NCI-H2227 (cell line): Measurements from ENCODE around the gene DCTN1.

Source experiments
- DNase-seq: peaks from one replicate; lab custom pipeline; 2025; ENCODE audit not compliant: unreplicated experiment; lab: John Stamatoyannopoulos, UW

The DCTN1 gene

GRCh38 chr2:74414441-74414840 lies 34.3 kb upstream of the DCTN1 start:
- DNase-seq = no peak

GRCh38 chr2:74413001-74413698 lies 33.0 kb upstream of the DCTN1 start:
- no peak for DNase-seq

GRCh38 chr2:74407682-74408081 lies 27.6 kb upstream of the DCTN1 start:
- no peak for DNase-seq

GRCh38 chr2:74406035-74406434 lies 25.9 kb upstream of the DCTN1 start:
- DNase-seq = no peak

- no peak for DNase-seq
These were observed 21.8 kb upstream of the DCTN1 start for GRCh38 chr2:74401891-74402290.

- no peak for DNase-seq
These were observed 19.7 kb upstream of the DCTN1 start for GRCh38 chr2:74399785-74400184.

- DNase-seq = no peak
These were observed 16.0 kb upstream of the DCTN1 start for GRCh38 chr2:74396149-74396548.

GRCh38 chr2:74393525-74393924 lies 13.4 kb upstream of the DCTN1 start:
- DNase-seq = no peak

GRCh38 chr2:74392449-74392743 lies 12.3 kb upstream of the DCTN1 start:
- no peak for DNase-seq

- DNase-seq = peak; percentile 96
These were observed 11.7 kb upstream of the DCTN1 start for GRCh38 chr2:74391580-74392448.

- no peak for DNase-seq
These were observed 11.1 kb upstream of the DCTN1 start for GRCh38 chr2:74391209-74391579.

- DNase-seq = no peak
These were observed 10.5 kb upstream of the DCTN1 start for GRCh38 chr2:74390606-74391005.

- DNase-seq = no peak
These were observed 7.2 kb upstream of the DCTN1 start for GRCh38 chr2:74387346-74387745.

- peak; percentile 10 for DNase-seq
These were observed 5.3 kb upstream of the DCTN1 start for GRCh38 chr2:74385396-74385795.

GRCh38 chr2:74384051-74384450 lies 3.9 kb upstream of the DCTN1 start:
- no peak for DNase-seq

- DNase-seq = no peak
These were observed 3.1 kb upstream of the DCTN1 start for GRCh38 chr2:74383254-74383653.

GRCh38 chr2:74381751-74382150 lies 1.6 kb upstream of the DCTN1 start:
- DNase-seq = no peak

- DNase-seq = no peak
These were observed 2.1 kb downstream of the DCTN1 start for GRCh38 chr2:74378007-74378406.

- no peak for DNase-seq
These were observed 4.3 kb downstream of the DCTN1 start for GRCh38 chr2:74375838-74376237.

- peak; percentile 93 for DNase-seq
These were observed 5.5 kb downstream of the DCTN1 start for GRCh38 chr2:74374509-74375205.

- DNase-seq = peak; percentile 21
These were observed 6.1 kb downstream of the DCTN1 start for GRCh38 chr2:74373985-74374384.

- peak; percentile 26 for DNase-seq
These were observed 6.9 kb downstream of the DCTN1 start for GRCh38 chr2:74373221-74373676.
